K562 (cell line): ENCODE data around the gene DBNDD1. TPM values are rescaled to one million over a fixed set of nuclear protein-coding genes. Genes with fewer than 3 reads are reported as not detected.

Experiments
- CHCHD3 ChIP-seq: fragments of 250-450 bp; sonication (Bioruptor Pico); IDR thresholded peaks from 2 replicates; pipeline ENCODE4 v2.1.2; 2022; ENCODE audit warnings: mild to moderate bottlenecking
- GTF2F1 ChIP-seq: IDR thresholded peaks from 2 replicates; pipeline ENCODE4 v1.6.1; 2011; ENCODE audit warnings: low read depth, low read length, improper control_type of control experiment
- HDGF ChIP-seq: fragments of 450-650 bp; IDR thresholded peaks from 2 replicates; pipeline ENCODE4 v1.6.1; 2016
- HOXB6 ChIP-seq: fragments of 250-450 bp; sonication (Bioruptor Pico); IDR thresholded peaks from 2 replicates; pipeline ENCODE4 v1.5.1; 2022; ENCODE audit warnings: mild to moderate bottlenecking, borderline replicate concordance
- POLR2A ChIP-seq: fragments of 450-650 bp; conservative IDR thresholded peaks from 2 replicates; pipeline ENCODE4 v1.6.1; 2016
- SRSF1 ChIP-seq: fragments of 200-400 bp; formaldehyde crosslinking; IDR thresholded peaks from 2 replicates; pipeline ENCODE4 v1.6.1; 2017; ENCODE audit warnings: mild to moderate bottlenecking, low read depth, low read length, moderate library complexity
- TFAM ChIP-seq: fragments of 250-450 bp; sonication (Bioruptor Pico); conservative IDR thresholded peaks from 2 replicates; pipeline ENCODE4 v1.5.0; 2021; ENCODE audit warnings: mild to moderate bottlenecking, moderate library complexity
- ZNF589 ChIP-seq: fragments of 200-800 bp; sonication (Bioruptor generic); IDR thresholded peaks from 2 replicates; pipeline ENCODE4 v1.6.1; 2016; ENCODE audit warnings: low read depth, missing genetic modification characterization, missing compliant biosample characterization
- ZNF76 ChIP-seq: fragments of 250-450 bp; sonication (Bioruptor Pico); IDR thresholded peaks from 2 replicates; pipeline ENCODE4 v1.4.0; 2020; ENCODE audit warnings: mild to moderate bottlenecking, moderate library complexity, borderline replicate concordance
- polyA plus RNA-seq, 8 experiments: library from polyadenylated mRNA; depleted of rRNA in 4 of 8; stranded (reverse) in 5 of 8; unstranded in 3 of 8; fragments of >200 nt; fragmentation: Nextera tagmentation in 2 of 8; fragmentation: Illumina TruSeq in 1 of 8; extraction: Ambion mirVana in 2 of 8; extraction: Trizol in 1 of 8; gene quantifications; 2 replicates each; pipeline versions ENCODE4 v1.2.1 to v1.2.3, GENCODE V29; 2011 to 2014; ENCODE audit warnings: inconsistent platforms in 1 of 8, missing spikeins in 1 of 8
- total RNA-seq, 7 experiments: library from RNA; depleted of rRNA in 6 of 7; stranded (reverse); fragments of >200 nt in 6 of 7; fragmentation: Illumina TruSeq in 2 of 7; extraction: Trizol in 2 of 7; gene quantifications; 2 replicates each; pipeline versions ENCODE4 v1.2.1 to v1.2.3, GENCODE V29; 2011 to 2021; ENCODE audit warnings: low replicate concordance in 1 of 7
- TF ChIP-seq, protein P1 (sequence below), 2 experiments: fragments of 450-650 bp in 1 of 2; sonication (generic) in 1 of 2; formaldehyde crosslinking; conservative IDR thresholded peaks; 2 replicates each; pipeline versions ENCODE4 v1.4.0 to v1.8.1; 2020 to 2022; ENCODE audit warnings: mild to moderate bottlenecking in 1 of 2, missing genetic modification reagents in 1 of 2
- TF ChIP-seq, protein P2 (sequence below): fragments of 150-350 bp; IDR thresholded peaks from 2 replicates; pipeline ENCODE4 v1.6.1; 2014; ENCODE audit warnings: low read depth, mild to moderate bottlenecking, low read length, borderline replicate concordance

Gene DBNDD1
- total and polyA plus RNA-seq, 9 of the 15 experiments (the other 6 are each of a cell fraction or from before 2014, with no cell fraction given): 0.55 to 13.0 (median 5.8) TPM

DNA sequence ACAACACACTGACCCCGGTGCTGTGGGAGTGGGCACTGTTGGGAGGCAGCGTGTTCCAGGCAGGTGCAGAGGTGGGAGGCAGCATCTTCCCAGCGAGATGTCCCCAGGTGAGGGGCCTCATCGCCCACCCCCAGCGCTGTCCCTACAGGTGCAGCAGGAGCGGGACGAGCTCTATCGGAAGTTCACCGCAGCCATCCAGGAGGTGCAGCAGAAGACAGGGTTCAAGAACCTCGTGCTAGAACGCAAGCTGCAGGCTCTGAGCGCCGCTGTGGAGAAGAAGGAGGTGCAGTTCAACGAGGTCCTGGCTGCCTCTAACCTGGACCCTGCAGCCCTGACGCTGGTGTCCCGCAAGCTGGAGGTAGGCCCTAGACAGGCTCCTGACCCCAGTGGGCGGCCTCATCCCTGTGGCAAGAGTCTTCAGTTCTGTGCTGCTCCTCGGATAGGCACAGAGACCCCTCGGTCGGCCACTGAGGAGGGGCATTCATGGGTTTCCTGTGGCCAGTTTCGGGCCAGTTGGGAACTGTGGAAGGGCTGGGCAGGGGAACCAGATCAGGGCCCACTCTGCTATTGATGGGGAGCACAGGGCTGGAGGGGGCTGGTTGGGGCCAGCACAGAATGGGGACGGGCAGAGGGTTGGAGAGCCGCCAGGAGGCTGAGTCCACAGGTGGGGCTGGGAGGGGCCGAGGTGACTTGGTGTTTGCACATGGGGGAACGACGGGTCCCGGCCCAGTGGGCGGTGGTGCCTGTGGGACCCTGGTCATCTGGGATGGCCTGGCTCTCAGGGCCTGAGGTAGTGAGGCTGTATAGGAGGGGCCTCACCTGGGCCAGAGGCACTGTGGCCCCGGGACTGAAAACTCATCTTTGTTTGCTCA is 21.1 kb upstream of the DBNDD1 start (continued):
- TF ChIP-seq, protein P1, sequence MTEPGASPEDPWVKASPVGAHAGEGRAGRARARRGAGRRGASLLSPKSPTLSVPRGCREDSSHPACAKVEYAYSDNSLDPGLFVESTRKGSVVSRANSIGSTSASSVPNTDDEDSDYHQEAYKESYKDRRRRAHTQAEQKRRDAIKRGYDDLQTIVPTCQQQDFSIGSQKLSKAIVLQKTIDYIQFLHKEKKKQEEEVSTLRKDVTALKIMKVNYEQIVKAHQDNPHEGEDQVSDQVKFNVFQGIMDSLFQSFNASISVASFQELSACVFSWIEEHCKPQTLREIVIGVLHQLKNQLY (CRISPR knock-in tag; conservative IDR thresholded peaks at IDR 0.05): no peak
- TF ChIP-seq GTF2F1 (no peak), ZNF589 (CRISPR knock-in tag) (no peak), CHCHD3 (CRISPR knock-in tag) (no peak), TFAM (CRISPR knock-in tag) (no peak), HDGF (no peak), SRSF1 (no peak), POLR2A (no peak), HOXB6 (CRISPR knock-in tag) (no peak), ZNF76 (CRISPR knock-in tag) (no peak)
- TF ChIP-seq, protein P2, sequence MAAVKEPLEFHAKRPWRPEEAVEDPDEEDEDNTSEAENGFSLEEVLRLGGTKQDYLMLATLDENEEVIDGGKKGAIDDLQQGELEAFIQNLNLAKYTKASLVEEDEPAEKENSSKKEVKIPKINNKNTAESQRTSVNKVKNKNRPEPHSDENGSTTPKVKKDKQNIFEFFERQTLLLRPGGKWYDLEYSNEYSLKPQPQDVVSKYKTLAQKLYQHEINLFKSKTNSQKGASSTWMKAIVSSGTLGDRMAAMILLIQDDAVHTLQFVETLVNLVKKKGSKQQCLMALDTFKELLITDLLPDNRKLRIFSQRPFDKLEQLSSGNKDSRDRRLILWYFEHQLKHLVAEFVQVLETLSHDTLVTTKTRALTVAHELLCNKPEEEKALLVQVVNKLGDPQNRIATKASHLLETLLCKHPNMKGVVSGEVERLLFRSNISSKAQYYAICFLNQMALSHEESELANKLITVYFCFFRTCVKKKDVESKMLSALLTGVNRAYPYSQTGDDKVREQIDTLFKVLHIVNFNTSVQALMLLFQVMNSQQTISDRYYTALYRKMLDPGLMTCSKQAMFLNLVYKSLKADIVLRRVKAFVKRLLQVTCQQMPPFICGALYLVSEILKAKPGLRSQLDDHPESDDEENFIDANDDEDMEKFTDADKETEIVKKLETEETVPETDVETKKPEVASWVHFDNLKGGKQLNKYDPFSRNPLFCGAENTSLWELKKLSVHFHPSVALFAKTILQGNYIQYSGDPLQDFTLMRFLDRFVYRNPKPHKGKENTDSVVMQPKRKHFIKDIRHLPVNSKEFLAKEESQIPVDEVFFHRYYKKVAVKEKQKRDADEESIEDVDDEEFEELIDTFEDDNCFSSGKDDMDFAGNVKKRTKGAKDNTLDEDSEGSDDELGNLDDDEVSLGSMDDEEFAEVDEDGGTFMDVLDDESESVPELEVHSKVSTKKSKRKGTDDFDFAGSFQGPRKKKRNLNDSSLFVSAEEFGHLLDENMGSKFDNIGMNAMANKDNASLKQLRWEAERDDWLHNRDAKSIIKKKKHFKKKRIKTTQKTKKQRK: no peak
- TF ChIP-seq, all 486 proteins: peak for 0
